MV-4-11 (cell line): ENCODE results near the gene PPP1R3F.

Experiments
- DNase-seq: peaks from one replicate; lab custom pipeline; 2025; lab: John Stamatoyannopoulos, UW

PPP1R3F gene

DNA sequence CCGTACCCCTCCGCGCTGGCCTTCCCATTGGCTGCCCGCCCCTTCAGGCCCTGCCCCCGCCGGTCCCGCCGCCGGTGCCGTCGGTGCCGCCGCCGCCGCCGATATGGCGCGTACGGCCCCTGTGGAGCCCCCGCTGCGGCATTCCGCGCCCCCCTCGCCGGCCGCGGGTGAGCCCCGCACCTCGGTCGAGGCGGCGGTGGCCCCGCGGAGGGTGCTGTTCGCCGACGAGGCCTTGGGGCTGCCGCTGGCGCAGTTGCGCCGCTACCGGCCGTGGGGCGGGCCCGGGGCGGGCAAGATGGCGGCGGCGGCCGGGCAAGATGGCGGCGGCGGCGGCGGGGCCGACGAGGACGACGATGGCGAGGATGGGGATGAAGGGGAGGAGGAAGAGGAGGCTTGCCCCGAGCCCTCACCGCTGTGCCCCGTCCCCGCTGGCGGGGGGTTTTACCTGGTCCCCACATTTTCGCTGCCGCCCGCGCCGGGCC lies at the start of gene PPP1R3F:
Gene PPP1R3F (plus strand): TSS at position 27 of the 482 bp plus-strand sequence. CDS start 77 bp downstream, at position 104.
- DNase-seq, result no peak

DNA sequence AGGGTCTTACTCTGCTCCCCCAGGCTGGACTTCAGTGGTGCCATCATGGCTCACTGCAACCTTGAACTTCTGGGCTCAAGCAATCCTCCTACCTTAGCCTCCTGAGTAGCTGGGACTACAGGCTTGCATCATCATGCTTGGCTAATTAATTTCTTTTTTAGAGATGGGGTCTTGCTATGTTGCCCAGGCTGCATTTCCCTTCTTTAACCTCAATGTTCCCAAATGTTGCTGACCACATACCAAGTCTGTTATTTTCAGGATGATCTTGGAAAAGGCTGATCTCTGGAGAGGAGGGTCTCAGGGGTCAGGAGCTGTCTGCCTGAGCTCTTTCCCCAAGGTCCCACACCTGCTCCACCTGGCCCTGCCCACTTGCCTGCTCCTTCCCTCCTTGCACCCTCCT lies 49.5 kb upstream of the PPP1R3F start:
- DNase-seq, result no peak

- no peak for DNase-seq
Observed at GRCh38 chrX:49221868-49222267, 47.7 kb upstream of the PPP1R3F start.

GRCh38 chrX:49225858-49226257 lies 43.7 kb upstream of the PPP1R3F start:
- no peak for DNase-seq

- no peak for DNase-seq
Observed at GRCh38 chrX:49226946-49227345, 42.6 kb upstream of the PPP1R3F start.

DNA sequence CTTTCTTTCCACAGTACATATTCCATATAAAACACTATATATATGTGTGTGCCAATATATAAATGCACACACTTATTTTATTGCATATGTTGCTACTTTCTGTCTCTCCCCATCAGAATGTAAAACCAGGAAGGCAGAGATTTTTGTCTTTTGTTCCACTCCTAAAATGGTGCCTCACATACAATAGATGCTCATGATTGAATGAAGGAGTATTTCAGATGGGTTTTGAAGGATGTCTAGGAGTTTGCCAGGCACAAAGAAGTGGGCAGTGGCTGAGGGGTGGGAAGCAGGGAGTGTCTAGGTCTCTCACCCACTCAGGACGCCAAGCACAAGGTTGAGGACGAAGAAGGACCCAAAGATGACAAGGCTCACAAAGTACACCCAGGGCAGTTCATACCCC lies 41.9 kb upstream of the PPP1R3F start:
- DNase-seq, result no peak

- no peak for DNase-seq
Observed at GRCh38 chrX:49228185-49228584, 41.4 kb upstream of the PPP1R3F start.

GRCh38 chrX:49230500-49231232 lies 38.9 kb upstream of the PPP1R3F start:
- peak; percentile 10 for DNase-seq

GRCh38 chrX:49231333-49232000 lies 38.1 kb upstream of the PPP1R3F start:
- DNase-seq, result no peak

DNA sequence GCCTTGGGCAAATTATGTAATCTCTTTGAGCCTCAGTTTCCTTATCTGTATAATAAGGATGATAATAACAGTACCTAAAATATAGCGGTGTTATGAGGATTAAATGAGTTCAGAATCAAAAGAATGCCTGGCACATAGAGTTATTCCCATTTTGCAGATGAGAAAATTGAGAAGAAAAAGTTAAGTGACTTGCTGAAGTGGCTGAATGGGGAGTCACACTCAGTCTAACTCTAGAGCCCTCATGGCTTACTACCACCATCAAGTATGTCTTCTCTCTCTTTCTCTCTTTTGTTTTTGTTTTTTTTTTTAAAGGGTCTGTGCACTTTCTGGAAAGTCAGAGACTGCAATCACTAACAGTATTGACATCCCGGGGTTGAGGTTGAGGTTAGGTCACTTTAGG lies 37.1 kb upstream of the PPP1R3F start:
- no peak for DNase-seq

GRCh38 chrX:49233176-49233575 lies 36.4 kb upstream of the PPP1R3F start, which contains the start of gene CACNA1F:
TSS of gene CACNA1F (minus strand) at chrX:49233340. CDS start at chrX:49233309, 31 bp downstream.
- no peak for DNase-seq

GRCh38 chrX:49233887-49234555 lies 35.6 kb upstream of the PPP1R3F start:
- DNase-seq, result no peak

- DNase-seq, result peak; percentile 90
Observed at GRCh38 chrX:49237060-49237459, 32.5 kb upstream of the PPP1R3F start.

- DNase-seq, result no peak
Observed at GRCh38 chrX:49238735-49239134, 30.9 kb upstream of the PPP1R3F start.

GRCh38 chrX:49242545-49243066 lies 27.0 kb upstream of the PPP1R3F start:
- no peak for DNase-seq

DNA sequence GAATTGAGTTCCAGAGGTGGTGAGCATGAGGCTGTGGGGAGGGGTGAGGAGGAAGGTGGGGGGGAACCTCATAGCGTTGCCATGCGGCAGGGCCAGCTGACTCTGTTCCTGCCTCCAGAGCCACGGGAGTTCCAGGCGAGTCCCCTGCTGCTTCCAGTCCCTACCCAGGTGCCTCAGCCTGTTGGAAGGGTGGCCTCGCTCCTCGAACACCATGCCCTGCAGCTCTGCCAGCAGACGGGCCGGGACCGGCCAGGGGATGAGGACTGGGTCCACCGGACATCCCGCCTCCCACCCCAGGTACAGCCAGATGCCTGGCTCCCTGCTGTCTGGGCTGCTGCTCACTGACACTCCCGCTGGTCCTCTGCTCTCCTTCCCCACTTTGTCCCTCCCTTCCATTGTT lies 26.4 kb upstream of the PPP1R3F start:
- no peak for DNase-seq

DNA sequence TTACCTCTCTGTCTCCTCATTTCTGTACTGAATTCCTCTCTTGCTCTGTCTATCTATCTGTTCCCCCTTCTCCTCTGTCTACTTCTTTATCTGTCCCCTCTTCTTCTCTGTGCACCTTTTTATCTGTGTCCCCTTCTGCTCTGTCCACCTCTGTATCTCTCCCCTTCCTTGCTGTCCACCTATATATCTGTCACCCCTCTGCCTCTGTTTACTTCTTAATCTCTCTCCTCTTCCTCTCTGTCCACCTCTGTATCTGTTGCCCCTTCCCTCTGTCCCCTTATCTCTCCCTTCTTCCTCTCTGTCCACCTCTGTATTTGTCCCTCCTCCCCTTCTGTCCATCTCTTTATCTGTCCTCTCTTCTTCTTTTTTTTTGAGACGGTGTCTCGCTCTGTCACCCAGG lies 25.4 kb upstream of the PPP1R3F start:
- DNase-seq, result no peak

GRCh38 chrX:49246541-49246940 lies 23.1 kb upstream of the PPP1R3F start:
- DNase-seq, result no peak

- no peak for DNase-seq
Observed at GRCh38 chrX:49247346-49247745, 22.2 kb upstream of the PPP1R3F start.

GRCh38 chrX:49247916-49248811 lies 21.4 kb upstream of the PPP1R3F start:
- DNase-seq, result no peak

GRCh38 chrX:49249071-49249470 lies 20.5 kb upstream of the PPP1R3F start:
- DNase-seq, result no peak

GRCh38 chrX:49249616-49250015 lies 20.0 kb upstream of the PPP1R3F start:
- DNase-seq, result no peak
